Endothelial cell of umbilical vein (primary cell): ENCODE results near the gene SLC30A4. TPM values are rescaled to one million over a fixed set of nuclear protein-coding genes. Genes with fewer than 3 reads are reported as not detected.

Experiments used
- BruUV-seq: library from RNA; stranded (reverse); fragments of 400-500 nt; replicated peaks from 2 replicates; lab custom pipeline; 2021; lab: Mats Ljungman, UMichigan
- CTCF ChIA-PET: fragments of 300-600, 350-600 bp; sonication (Branson Sonifier 250); formaldehyde crosslinking; loops from one replicate; lab custom pipeline; 2021; ENCODE audit warnings: antibody characterized with exemption, inconsistent platforms; lab: Charles Lee
- POLR2A ChIA-PET: fragments of 300-600, 350-600 bp; sonication (Branson Sonifier 250); formaldehyde crosslinking; loops from one replicate; lab custom pipeline; 2021; ENCODE audit warnings: antibody characterized with exemption, inconsistent platforms; lab: Charles Lee
- DNase-seq: peaks from one replicate; pipeline ENCODE4 v3.0.0-alpha.2; 2011; ENCODE audit warnings: low read depth, low spot score
- FAIRE-seq: peaks from 2 replicates; lab custom pipeline; 2011; peaks lifted over from hg19 to GRCh38; lab: Jason Lieb, UNC
- H2AFZ ChIP-seq: 2 replicates; pipeline ENCODE4 v1.6.0; 2012; ENCODE audit warnings: low read depth, low read length, control low read depth, inconsistent platforms
- H3K27ac ChIP-seq: 2 replicates; pipeline ENCODE4 v1.5.1; 2011; ENCODE audit warnings: low read depth, mild to moderate bottlenecking, control low read depth, low read length, moderate library complexity; ENCODE audit not compliant: insufficient read depth
- H3K27me3 ChIP-seq, 2 experiments: 2 replicates each; pipeline versions ENCODE4 v1.6.0 to v1.6.1; 2011; ENCODE audit warnings: low read length in 2 of 2, mixed read lengths in 1 of 2; ENCODE audit not compliant: control insufficient read depth in 2 of 2, insufficient read depth in 2 of 2
- H3K36me3 ChIP-seq, 2 experiments: 2 replicates in 1 of 2; 3 replicates in 1 of 2; pipeline ENCODE4 v1.5.1; 2011; ENCODE audit warnings: low read length in 2 of 2, mild to moderate bottlenecking in 1 of 2, moderate library complexity in 1 of 2; ENCODE audit not compliant: control insufficient read depth in 2 of 2, insufficient read depth in 2 of 2; ENCODE audit errors: extremely low read depth in 1 of 2
- H3K4me1 ChIP-seq: 3 replicates; pipeline ENCODE4 v1.5.1; 2011; ENCODE audit warnings: mild to moderate bottlenecking, low read length; ENCODE audit not compliant: control insufficient read depth, insufficient read depth; ENCODE audit errors: extremely low read depth
- H3K4me2 ChIP-seq: 2 replicates; pipeline ENCODE4 v1.6.1; 2011; ENCODE audit warnings: low read length, control low read depth, mixed read lengths; ENCODE audit not compliant: insufficient read depth
- H3K4me3 ChIP-seq, 3 experiments: fragments of 200-600 bp in 1 of 3; sonication (generic), shearing (Covaris generic) in 1 of 3; replicated peaks in 1 of 3; 2 replicates each; pipeline ENCODE4 v1.5.1; 2011 to 2016; ENCODE audit warnings: control low read depth in 3 of 3, low read length in 3 of 3, mild to moderate bottlenecking in 2 of 3, inconsistent platforms in 1 of 3, low read depth in 1 of 3, moderate library complexity in 1 of 3; ENCODE audit not compliant: insufficient read depth in 1 of 3
- H3K79me2 ChIP-seq: 2 replicates; pipeline ENCODE4 v1.6.0; 2012; ENCODE audit warnings: low read length, inconsistent platforms; ENCODE audit not compliant: control insufficient read depth, insufficient read depth
- H3K9ac ChIP-seq: replicated peaks from 2 replicates; pipeline ENCODE3; 2011; ENCODE audit warnings: low read length, control low read depth; ENCODE audit not compliant: insufficient read depth; ENCODE audit errors: extremely low read depth
- H3K9me1 ChIP-seq: replicated peaks from 3 replicates; pipeline ENCODE4 v1.6.0; 2011; ENCODE audit warnings: mild to moderate bottlenecking, low read length; ENCODE audit not compliant: control insufficient read depth, insufficient read depth; ENCODE audit errors: extremely low read depth
- H3K9me3 ChIP-seq: replicated peaks from 2 replicates; pipeline ENCODE4 v1.5.1; 2012; ENCODE audit warnings: low read length, inconsistent platforms; ENCODE audit not compliant: control insufficient read depth, insufficient read depth
- H4K20me1 ChIP-seq: replicated peaks from 2 replicates; pipeline ENCODE3; 2011; ENCODE audit warnings: mild to moderate bottlenecking, low read length; ENCODE audit not compliant: control insufficient read depth, insufficient read depth; ENCODE audit errors: extremely low read depth
- EZH2 ChIP-seq: IDR thresholded peaks from 2 replicates; pipeline ENCODE4 v1.6.1; 2012; ENCODE audit warnings: borderline replicate concordance, low read depth, mild to moderate bottlenecking, moderate library complexity, low read length, inconsistent platforms; ENCODE audit not compliant: severe bottlenecking
- FOS ChIP-seq: IDR thresholded peaks from 2 replicates; pipeline ENCODE4 v1.6.1; 2011; ENCODE audit warnings: mild to moderate bottlenecking, low read length, moderate library complexity, borderline replicate concordance; ENCODE audit not compliant: insufficient read depth
- GATA2 ChIP-seq: IDR thresholded peaks from 2 replicates; pipeline ENCODE4 v1.7.0; 2011; ENCODE audit warnings: low read depth, mild to moderate bottlenecking, moderate library complexity, mixed read lengths, low read length; ENCODE audit not compliant: insufficient read length, insufficient read depth
- JUN ChIP-seq: IDR thresholded peaks from 2 replicates; pipeline ENCODE4 v1.6.1; 2011; ENCODE audit warnings: borderline replicate concordance, low read depth; ENCODE audit not compliant: insufficient read length, insufficient read depth
- MYC ChIP-seq: IDR thresholded peaks from one replicate; pipeline ENCODE4 v1.6.1; 2011; ENCODE audit warnings: mild to moderate bottlenecking, low read depth, low read length
- POLR2A ChIP-seq: IDR thresholded peaks from 2 replicates; pipeline ENCODE4 v1.6.1; 2012; ENCODE audit warnings: low read depth, mild to moderate bottlenecking, control low read depth, low read length
- POLR2AphosphoS5 ChIP-seq: IDR thresholded peaks from 2 replicates; pipeline ENCODE4 v1.6.1; 2012; ENCODE audit warnings: low read depth, mild to moderate bottlenecking, control low read depth, low read length, moderate library complexity; ENCODE audit not compliant: insufficient read depth
- dilution Hi-C: fragments of 300-500 bp; cut with MboI; formaldehyde crosslinking; loops from one replicate; pipeline ENCODE4 v1.15.0; 2019; ENCODE audit warnings: low sequenced_read_pairs; ENCODE audit not compliant: extremely low pct_ligation_motif_present
- intact Hi-C: fragments of 100-400 bp; cut with micrococcal nuclease; formaldehyde crosslinking; loops from one replicate; pipeline ENCODE4 v1.10.0; 2022
- polyA plus RNA-seq, 4 experiments: library from polyadenylated mRNA; depleted of rRNA in 3 of 4; stranded (reverse) in 3 of 4; unstranded in 1 of 4; fragments of >200 nt; gene quantifications; 2 replicates each; pipeline versions ENCODE4 v1.2.1 to v1.2.3, GENCODE V29; 2011 to 2012; ENCODE audit warnings: missing spikeins in 1 of 4
- total RNA-seq: library from RNA; stranded (reverse); gene quantifications from 2 replicates; pipeline ENCODE4 v1.2.3, GENCODE V29; 2021
- TF ChIP-seq, protein P1 (sequence below): IDR thresholded peaks from 2 replicates; pipeline ENCODE4 v1.6.1; 2011; ENCODE audit not compliant: insufficient read depth, insufficient read length
- TF ChIP-seq, protein P2 (sequence below), 2 donors: IDR thresholded peaks; 1 replicate in 1 of 2; 2 replicates in 1 of 2; pipeline ENCODE4 v1.5.1; 2011; ENCODE audit warnings: low read length in 2 of 2, mild to moderate bottlenecking in 2 of 2, moderate library complexity in 2 of 2, control low read depth in 1 of 2, inconsistent platforms in 1 of 2, low read depth in 1 of 2; ENCODE audit not compliant: insufficient read depth in 1 of 2; ENCODE audit errors: extremely low read depth in 1 of 2

SLC30A4 gene
- total and polyA plus RNA-seq, 2 donors (not counting 3 experiments of a cell fraction or from before 2014, with no cell fraction given), result 2.7 to 3.9 TPM

DNA sequence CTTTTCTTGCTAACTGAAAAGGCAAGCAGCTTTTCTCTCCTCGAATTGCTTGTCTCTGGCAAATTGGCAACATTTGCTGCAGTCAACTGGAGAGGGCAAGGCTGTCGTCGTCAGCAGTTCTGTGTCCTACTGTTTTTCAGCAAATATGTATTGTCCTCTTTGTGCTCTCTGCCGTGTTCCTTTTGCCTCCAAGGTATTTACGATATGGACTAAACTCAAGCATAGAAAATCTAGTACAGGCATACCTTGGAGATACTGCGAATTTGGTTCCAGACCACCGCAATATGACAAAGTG is 558 bp upstream of the SLC30A4 start:
- TF ChIP-seq POLR2A (no peak), EZH2 (no peak), MYC (no peak), POLR2AphosphoS5 (no peak), FOS (no peak), GATA2 (no peak), JUN (no peak)
- TF ChIP-seq, protein P1, sequence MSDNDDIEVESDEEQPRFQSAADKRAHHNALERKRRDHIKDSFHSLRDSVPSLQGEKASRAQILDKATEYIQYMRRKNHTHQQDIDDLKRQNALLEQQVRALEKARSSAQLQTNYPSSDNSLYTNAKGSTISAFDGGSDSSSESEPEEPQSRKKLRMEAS, result no peak
- TF ChIP-seq, protein P2, sequence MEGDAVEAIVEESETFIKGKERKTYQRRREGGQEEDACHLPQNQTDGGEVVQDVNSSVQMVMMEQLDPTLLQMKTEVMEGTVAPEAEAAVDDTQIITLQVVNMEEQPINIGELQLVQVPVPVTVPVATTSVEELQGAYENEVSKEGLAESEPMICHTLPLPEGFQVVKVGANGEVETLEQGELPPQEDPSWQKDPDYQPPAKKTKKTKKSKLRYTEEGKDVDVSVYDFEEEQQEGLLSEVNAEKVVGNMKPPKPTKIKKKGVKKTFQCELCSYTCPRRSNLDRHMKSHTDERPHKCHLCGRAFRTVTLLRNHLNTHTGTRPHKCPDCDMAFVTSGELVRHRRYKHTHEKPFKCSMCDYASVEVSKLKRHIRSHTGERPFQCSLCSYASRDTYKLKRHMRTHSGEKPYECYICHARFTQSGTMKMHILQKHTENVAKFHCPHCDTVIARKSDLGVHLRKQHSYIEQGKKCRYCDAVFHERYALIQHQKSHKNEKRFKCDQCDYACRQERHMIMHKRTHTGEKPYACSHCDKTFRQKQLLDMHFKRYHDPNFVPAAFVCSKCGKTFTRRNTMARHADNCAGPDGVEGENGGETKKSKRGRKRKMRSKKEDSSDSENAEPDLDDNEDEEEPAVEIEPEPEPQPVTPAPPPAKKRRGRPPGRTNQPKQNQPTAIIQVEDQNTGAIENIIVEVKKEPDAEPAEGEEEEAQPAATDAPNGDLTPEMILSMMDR (IDR thresholded peaks at IDR 0.05; ENCODE audit: extremely low read depth in 1 of 2, insufficient read depth in 1 of 2, low read depth in 1 of 2, low read length in 2 of 2), result no peak
- no peaks in the 10 kb centered on the region for H3K36me3 ChIP-seq
- intact Hi-C loops (loop anchor here (2.0 kb wide), 2 partner anchors 88 to 322 kb away; no protein-coding TSS in a partner anchor), dilution Hi-C loops (no loop called here)
- peak overlapping the region; percentile 53 to 90 (median 60) for H3K4me3 ChIP-seq
- peak overlapping the region; percentile 60 for H3K9ac ChIP-seq
- no peaks in the 10 kb centered on the region for H4K20me1 ChIP-seq
- peak overlapping the region; percentile 100 for H2AFZ ChIP-seq
- no peaks in the 10 kb centered on the region for H3K9me3 ChIP-seq
- no TSS peak for BruUV-seq
- no peaks in the 10 kb centered on the region for H3K79me2 ChIP-seq
- no peak for FAIRE-seq
- H3K4me1 ChIP-seq, result peaks cover 9% of the 10 kb centered on the region
- H3K9me1 ChIP-seq, result no peaks in the 10 kb centered on the region
- H3K27me3 ChIP-seq, result peaks cover 0 to 3% of the 10 kb centered on the region in 2 experiments
- no peak overlapping the region for H3K27ac ChIP-seq
- peak overlapping the region; percentile 61 for H3K4me2 ChIP-seq
- POLR2A ChIA-PET, result no interaction called here
- peak; percentile 50 for DNase-seq
- CTCF ChIA-PET, result interaction anchor here (1.0 kb wide), 1 partner anchor 9 kb away, joined by 3 read pairs; no protein-coding TSS in a partner anchor
